HG03139 (cell line): ENCODE data around the gene SNX7.

Source experiments
- ATAC-seq: cut with Tn5 transposase; IDR thresholded peaks from one replicate; pipeline ENCODE4 v1.9.1; 2021; ENCODE audit not compliant: unreplicated experiment

The SNX7 gene

DNA sequence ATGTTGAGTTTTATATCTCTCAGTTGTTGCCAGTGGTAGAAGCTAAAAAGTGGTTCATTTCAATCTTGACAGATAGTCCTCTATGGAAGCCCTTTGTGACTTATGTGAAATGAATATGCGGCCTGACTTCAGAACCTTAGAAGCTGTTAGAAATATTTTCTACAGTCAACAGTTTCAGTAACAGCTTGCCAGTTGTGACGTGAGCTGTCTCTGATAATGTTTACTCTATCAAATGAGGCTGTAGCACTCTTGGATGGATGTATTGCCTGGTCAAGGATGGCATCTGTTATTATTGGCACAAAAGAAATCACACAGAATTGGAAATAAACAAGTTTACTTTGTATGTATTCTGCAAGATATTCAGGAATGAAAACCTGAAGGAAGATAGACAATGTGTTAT lies 31.9 kb downstream of the SNX7 start:
- no peak for ATAC-seq

DNA sequence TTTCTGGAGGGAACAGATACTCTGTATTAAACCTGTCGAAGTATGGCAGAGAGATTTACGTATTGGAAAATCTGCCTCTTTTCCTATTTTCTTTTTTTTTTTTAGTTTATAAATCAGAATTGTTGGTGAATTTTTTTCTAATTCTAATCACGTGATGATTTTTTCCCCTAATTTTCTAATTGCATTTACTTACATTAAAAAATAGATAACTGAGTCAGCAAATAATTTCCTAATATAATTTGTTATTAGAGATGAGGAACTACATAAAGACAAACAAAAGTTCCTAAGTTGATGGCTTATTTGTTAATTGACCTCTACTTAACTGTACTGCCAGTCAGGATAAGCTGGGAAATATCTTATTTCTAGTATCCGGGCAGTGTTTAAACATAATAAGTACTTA lies 34.6 kb downstream of the SNX7 start:
- ATAC-seq: no peak

DNA sequence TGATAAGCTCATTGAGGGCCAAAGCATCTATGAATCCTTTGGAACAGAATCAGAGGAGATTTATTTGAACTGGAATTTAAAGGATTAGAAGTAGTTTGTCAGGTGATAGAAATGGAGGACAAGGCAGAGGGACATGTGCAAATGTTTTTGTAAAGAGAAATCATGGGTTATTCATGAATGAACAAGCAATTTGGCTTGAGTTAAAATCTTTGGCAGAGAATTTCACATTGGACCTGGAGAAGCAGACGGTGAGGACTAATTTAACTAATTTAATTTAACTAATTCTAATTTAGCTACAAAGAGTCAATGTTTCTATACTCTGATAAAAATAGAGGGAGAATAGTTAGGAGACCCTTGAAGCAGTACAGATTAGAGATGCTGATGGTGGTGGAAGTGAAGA lies 36.3 kb downstream of the SNX7 start:
- no peak for ATAC-seq

GRCh38 chr1:98698625-98699024 lies 37.1 kb downstream of the SNX7 start:
- ATAC-seq: no peak

DNA sequence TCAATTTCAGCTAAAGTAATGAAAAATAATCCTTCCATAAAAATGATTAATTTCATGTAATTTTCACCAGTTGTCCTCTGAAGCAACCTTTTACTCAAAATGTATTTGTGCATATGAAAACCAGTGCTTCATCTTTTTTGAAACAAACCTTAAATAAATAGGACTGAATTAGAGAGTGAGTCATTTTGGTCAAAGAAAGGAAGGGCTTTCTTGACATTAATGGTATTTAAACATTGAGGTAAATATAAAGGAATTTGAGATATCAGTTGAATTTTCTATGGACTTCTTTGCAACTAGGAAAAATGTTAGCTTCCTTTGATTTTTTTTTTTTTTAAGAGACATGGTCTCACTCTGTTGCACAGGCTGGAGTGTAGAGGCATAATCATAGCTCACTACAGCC lies 38.7 kb downstream of the SNX7 start:
- no peak for ATAC-seq

DNA sequence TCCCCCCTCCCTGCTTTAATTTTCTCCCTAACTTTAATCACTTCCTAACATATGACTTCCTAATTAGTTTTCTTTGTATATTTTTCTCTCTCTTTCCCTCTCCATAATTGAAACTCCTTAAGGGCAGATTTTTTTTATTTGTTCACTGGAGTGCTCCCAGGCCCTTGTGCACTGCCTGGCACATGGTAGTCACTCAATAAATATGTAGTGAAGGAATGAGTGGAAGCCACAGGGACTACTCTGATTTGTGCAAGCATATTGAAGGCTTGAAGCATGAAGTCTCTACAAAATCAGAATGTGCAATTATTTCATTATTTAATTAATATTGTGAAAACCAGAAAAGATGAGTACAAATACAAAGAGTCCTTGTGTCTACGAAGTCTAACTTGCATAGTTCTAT lies 41.5 kb downstream of the SNX7 start:
- no peak for ATAC-seq

DNA sequence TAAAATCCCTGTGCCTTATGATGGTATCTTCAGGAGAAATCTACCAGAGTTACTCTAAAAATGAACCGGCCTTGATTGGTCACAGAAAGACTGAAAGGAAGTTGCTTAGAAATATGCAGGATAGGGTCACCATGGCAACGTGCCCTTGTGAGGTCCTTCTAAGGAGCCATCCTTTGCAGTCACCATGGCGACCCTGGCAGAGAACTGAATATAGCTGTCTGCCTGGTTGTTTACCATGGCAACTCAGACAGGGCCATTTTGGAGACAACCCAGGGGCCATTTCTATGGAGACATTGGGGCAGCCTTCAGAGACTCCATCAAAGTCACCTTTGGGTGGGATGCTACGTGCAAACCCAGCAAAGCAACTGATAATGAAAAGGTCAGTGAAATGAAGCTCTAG lies 43.0 kb downstream of the SNX7 start:
- ATAC-seq: no peak

DNA sequence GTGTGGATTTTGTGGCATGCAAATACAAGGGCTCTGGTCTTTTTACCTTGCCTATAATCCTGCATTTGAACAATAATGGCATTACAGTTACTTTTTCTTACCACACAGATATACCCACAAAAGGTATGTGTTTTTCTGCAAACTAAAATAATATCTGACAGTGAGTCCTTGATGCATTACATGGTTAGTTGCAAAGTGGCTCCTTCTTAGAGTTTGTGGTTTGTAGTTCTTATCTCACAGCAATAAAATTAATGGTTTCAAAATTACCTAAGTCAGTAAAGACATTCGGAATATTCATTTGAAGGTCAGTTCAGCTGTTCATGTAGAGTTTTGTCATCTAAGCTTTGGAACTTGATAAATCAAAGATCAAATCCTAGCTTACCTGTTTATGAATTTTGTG lies 43.5 kb downstream of the SNX7 start:
- no peak for ATAC-seq

GRCh38 chr1:98705591-98705990 lies 44.1 kb downstream of the SNX7 start:
- no peak for ATAC-seq

DNA sequence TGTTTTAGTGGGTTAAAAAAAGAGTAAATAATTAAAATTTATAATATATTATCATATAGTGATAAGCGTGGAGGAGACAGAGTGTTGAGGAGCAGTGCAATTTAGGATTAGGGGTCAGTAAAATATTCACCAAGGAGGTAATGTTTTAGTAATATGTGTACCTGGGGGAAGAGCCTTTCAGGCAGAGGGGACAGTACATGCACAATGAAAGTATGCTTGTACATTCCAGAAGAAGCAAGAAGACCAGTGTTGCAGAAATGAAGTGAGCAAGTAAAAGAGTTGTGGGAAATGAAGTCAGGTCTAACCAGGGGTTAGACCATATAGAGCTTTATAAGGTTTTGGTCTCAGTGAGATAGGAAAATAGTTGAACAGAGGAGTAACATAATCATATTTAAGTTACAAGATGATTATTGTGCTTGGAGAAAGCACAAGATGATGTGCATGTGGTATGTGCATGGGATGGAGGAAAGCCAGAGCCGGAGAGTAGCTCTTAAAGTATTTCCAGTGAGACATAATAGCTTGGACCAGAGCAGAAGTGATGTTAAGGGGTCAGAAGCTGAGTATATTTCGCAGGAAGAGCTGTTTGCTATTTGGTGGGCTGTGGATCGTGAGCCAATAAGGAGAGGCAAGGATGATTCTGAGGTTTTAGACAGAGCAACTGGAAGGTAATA lies 44.8 kb downstream of the SNX7 start:
- no peak for ATAC-seq

DNA sequence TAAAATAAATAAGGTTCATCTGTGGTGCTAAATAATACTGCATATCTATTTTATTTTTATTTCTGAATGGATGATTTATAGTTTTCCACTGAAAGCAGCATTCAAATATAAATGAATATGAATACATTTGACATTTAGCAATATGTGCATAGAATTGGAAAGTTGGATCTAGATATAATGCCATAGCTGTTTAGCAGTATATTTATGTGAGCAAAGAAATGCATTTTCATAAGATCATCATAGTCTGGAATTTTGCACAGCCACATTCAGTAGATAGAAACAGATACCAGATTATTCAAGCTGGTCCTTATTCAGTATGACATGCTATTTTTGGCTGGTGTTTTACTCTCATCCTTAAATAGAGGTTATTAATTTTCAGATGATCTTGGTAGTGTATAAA lies 46.0 kb downstream of the SNX7 start:
- ATAC-seq: no peak

- ATAC-seq: no peak
These were observed 48.4 kb downstream of the SNX7 start for GRCh38 chr1:98709906-98710305.

DNA sequence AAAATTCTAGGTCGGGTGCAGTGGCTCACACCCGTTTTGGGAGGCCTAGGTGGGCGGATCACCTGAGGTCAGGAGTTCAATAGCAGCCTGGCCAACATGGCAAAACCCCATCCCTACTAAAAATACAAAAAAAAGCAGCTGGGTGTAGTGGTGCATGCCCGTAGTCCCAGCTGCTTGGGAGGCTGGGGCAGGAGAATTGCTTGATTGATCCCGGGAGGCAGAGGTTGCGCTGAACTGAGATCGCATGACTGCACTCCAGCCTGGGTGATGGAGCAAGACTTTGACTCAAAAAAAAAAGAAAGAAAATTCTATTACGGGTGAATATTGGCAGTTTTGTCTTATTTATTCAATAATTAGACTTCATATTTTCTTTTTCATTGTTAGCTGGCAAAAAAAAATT lies 62.1 kb downstream of the SNX7 start:
- no peak for ATAC-seq

DNA sequence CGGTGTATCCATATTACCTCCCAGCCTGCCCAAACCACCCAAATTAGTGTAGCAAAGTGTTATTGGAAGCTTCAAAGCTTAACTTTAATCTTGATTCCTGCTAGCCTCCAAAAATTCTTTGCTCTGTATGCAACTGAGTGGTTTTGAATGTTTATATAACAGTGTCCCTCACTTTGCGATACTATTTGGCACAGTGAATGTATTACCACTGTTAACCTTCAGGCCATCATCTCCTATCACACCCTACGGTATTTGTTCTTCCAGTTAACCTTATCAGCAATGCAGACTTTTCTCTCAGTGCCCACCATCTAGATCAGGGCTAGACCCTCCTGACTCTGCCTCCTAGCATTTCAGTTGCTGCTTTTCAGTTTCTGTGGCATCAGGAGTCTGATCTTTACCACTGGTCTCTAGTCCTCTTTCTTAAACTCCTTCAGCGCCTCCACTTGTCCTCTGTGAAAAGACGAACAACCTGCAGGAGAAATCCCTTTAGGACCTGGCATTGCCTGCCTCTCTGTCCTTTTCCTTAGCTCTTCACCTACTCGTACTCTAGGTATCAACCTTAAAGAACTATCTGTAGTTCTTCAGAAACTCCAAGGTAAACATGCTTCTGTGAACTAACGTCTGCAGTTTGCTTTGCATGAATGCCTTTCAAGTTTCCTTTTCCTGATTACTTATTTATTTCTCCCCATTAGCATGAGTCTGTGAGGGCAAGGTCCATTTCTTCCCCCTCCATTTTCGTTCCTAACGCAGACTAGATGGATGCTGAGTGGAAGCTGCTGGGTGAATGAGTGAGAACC lies 71.7 kb downstream of the SNX7 start:
- ATAC-seq: no peak

- ATAC-seq: no peak
These were observed 72.2 kb downstream of the SNX7 start for GRCh38 chr1:98733782-98734112.

GRCh38 chr1:98735756-98736155 lies 74.2 kb downstream of the SNX7 start:
- no peak for ATAC-seq

DNA sequence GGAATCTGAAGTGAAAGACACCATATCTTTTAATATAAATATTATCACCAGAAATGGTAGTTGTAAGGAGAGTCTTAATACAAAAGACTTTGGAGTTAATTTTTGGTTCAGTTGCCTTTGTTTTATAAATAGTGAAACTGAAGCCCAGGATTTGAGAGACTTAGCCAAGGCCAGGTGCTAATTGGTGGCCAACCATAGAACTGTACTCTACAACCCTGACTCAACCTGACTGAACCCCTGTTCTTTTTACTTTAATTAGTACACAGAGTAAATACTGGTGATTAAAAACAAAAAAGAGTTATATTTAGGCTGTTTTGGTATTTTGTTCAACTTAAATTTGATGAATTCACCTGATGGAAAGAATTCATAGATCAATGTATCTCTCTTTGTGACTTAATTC lies 76.3 kb downstream of the SNX7 start:
- ATAC-seq: no peak

- no peak for ATAC-seq
These were observed 78.2 kb downstream of the SNX7 start for GRCh38 chr1:98739762-98740161.

DNA sequence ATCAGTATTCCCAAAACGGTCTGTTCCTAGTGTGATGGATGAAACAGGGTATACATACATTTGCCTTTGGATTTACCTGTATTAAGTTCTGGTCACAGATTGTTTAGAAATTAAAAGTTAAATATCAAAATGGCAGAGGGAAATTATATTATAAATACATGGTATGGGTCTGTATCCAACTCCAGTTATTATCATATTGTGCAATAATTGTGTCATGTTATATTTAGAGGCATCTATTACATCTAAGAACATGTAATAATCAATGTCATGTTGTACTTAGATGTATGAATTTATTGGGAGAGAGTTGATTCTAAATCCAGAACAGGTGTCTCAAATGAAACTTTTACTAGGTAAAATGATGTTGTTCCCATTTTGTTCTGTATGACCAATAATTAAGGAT lies 79.6 kb downstream of the SNX7 start:
- no peak for ATAC-seq

DNA sequence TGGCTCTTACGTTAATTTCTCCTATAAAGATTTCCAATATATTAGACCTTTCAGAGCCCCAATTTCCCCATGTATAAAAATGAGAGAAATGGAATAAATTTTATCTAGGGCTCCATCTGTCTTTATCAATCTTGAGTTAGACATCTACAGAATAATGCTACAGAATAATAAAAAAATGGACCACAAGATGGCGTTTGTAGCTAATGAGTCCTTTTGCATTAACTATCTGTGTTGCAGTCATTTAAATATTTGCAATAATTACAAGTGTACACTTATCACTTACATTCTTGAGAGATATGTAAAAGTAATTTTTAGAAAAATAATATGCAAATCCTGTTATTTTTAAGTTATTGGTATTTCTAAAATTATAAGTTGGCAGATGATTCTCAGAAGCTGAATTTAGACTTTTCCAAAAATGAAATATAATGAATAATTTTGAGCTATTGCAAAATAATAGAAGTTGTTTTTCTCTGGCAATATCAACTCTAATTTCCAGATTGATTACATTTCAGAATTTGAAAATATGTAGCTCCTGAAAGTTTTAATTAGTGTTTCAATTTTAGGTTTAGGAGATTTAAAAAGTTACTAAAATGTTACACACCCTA lies 87.7 kb downstream of the SNX7 start:
- ATAC-seq: no peak

DNA sequence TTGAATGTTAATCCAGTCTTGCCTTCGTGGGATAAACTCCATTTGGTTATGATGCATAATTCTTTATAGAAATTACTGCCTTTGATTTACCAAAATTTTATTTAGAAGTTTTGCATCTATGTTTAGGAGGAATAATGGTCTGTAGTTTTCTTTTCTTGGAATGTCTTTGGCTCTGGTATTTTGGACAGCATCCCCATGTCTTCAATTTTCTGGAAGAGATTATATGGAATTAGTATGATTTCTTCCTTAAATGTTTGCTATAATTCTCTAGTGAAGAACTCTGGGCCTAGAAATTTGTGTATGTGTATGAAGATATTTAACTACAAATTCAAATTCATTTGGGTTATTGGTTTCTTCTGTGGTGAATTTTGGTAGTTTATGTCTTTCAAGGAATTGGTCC lies 92.7 kb downstream of the SNX7 start:
- ATAC-seq: no peak

- no peak for ATAC-seq
These were observed 99.8 kb downstream of the SNX7 start for GRCh38 chr1:98761219-98761865.
